GM19468 (cell line): ENCODE data around the gene ETFA.
"Not testable (repeated sequence)": the region's sequence is repeated elsewhere in the genome, so short reads cannot be mapped to it uniquely, and the experiment has no call there.

Experiments used
- ATAC-seq: cut with Tn5 transposase; IDR thresholded peaks from one replicate; pipeline ENCODE4 v1.9.1; 2021; ENCODE audit warnings: mild to moderate bottlenecking, moderate library complexity, moderate number of reproducible peaks; ENCODE audit not compliant: unreplicated experiment; ENCODE audit errors: extremely low read depth

Gene ETFA

GRCh38 chr15:76328106-76328696, 16.9 kb upstream of the ETFA start:
- no peak for ATAC-seq

GRCh38 chr15:76327191-76328105, 16.2 kb upstream of the ETFA start:
- ATAC-seq: no peak

DNA sequence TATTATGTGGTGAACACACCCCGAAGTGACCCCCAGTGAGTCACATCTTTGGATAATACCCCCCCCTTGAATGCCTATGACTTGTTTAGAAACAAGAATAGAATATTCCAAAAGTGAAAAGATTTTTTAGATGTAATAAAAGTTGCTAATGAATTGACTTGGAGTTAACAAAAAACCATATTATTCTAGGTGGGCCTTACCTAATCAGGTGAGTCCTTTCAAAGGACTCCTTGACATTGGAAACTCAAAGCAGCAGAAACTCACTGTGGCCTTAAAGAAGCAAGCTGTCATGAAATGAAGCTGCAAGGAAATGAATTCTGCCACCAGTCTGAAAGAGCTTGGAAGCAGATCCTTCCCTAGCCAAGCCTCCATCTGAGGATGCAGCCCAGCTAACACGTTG, 14.4 kb upstream of the ETFA start:
- no peak for ATAC-seq

DNA sequence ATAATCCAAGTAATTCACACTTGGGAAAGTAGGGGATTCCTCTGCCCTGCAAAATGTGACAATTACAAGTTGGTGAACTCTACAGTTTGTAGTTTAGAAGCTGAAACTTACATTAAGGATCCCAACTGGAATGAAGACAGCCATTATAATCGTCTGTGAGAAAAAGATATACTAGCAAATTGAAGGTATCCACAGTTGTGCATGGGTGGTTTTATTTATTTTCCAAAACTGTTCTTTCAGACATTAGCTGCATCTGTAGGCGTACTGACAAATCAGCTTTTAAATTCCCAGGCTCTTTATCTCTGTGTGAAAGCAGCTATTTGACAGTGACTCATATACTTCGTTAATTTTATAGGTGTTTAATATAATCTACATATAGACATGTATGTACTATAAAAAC, 12.8 kb upstream of the ETFA start:
- no peak for ATAC-seq

GRCh38 chr15:76321602-76322001, 10.3 kb upstream of the ETFA start:
- no peak for ATAC-seq

- no peak for ATAC-seq
Measured at GRCh38 chr15:76321171-76321570, 9.9 kb upstream of the ETFA start.

DNA sequence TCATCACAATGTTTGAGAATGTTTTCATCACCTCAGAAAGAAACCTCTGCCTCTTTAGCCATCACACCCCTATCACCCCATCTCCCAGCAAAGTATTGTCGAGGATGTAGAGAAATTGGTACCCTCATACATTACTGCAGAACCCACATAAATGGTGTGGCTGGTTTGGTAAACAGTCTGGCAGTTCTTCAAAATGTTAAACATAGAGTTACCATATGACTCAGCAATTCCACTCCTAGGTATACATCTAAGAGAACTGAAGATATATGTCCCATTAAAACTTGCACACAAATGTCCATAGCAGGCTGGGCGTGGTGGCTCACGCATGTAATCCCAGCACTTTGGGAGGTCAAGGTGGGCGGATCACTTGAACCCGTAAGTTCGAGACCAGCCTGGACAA, 8.7 kb upstream of the ETFA start:
- ATAC-seq: no peak

- ATAC-seq: no peak
Measured at GRCh38 chr15:76313731-76314130, 2.5 kb upstream of the ETFA start.

- ATAC-seq: not testable (repeated sequence)
Measured at GRCh38 chr15:76313175-76313567, 1.9 kb upstream of the ETFA start.

GRCh38 chr15:76312540-76313174, 1.4 kb upstream of the ETFA start:
- ATAC-seq: no peak

- no peak for ATAC-seq
Measured at GRCh38 chr15:76310475-76311099, 682 bp downstream of the ETFA start.

GRCh38 chr15:76309601-76310330, 1.5 kb downstream of the ETFA start:
- ATAC-seq: no peak

GRCh38 chr15:76303909-76304308, 7.4 kb downstream of the ETFA start:
- ATAC-seq: no peak

GRCh38 chr15:76299786-76300185, 11.5 kb downstream of the ETFA start:
- no peak for ATAC-seq

- no peak for ATAC-seq
Measured at GRCh38 chr15:76298986-76299385, 12.3 kb downstream of the ETFA start.

DNA sequence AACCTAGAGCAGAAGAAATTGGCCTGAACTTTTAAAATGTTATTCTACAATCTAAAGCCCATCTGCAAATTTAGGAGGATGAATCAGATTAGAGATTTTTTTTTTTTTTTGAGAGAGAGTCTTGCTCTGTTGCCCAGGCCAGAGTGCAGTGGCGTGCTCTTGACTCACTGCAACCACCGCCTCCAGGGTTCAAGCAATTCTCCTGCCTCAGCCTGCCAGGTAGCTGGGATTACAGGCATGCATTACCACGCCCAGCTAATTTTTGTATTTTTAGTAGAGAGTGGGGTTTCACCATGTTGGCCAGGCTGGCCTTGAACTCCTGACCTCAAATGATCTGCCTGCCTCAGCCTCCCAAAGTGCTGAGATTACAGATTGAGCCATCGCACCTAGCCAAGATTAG, 13.3 kb downstream of the ETFA start:
- not testable (repeated sequence) for ATAC-seq

DNA sequence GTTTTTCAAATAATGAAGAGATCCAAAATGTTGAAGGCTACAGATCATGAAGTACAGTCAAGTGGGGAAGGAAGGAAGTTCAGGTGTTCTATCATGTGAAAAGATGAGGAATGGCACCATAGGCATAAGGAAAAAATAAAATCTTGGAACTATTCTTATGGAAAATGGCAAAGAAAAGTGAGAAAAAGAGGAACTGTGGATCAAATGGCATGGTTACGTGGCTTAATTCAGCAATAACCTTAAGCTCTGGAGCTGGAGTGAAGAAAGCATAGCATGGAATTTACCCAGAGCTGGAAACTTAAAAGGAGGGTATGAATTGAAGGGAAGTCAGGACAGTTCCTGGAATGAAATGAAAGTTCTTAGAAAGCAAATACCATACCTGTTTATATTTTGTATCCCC, 14.4 kb downstream of the ETFA start:
- ATAC-seq: no peak

- not testable (repeated sequence) for ATAC-seq
Measured at GRCh38 chr15:76294463-76294862, 16.8 kb downstream of the ETFA start.

DNA sequence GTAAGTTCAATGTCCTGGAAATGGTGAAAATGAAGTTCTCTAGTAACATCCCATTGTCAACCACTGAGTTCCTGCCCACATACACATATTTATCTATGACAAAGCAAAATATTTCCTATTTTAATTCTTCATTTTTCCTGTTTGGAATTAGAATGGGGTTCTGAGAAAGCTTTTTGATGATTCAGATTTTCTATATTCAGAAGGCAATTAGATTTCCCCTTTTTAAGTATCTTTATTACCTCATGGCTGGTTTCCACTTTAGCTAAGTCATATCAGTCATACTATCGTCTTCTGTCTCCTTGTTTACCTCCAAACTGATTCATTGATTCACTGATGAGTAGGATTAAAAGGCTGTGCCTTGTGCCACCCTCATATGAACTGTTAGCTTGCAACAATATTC, 17.9 kb downstream of the ETFA start:
- ATAC-seq: no peak

GRCh38 chr15:76289582-76289981, 21.7 kb downstream of the ETFA start:
- ATAC-seq: no peak
